ENCODE data around the gene EXOC6.

Gene EXOC6

DNA sequence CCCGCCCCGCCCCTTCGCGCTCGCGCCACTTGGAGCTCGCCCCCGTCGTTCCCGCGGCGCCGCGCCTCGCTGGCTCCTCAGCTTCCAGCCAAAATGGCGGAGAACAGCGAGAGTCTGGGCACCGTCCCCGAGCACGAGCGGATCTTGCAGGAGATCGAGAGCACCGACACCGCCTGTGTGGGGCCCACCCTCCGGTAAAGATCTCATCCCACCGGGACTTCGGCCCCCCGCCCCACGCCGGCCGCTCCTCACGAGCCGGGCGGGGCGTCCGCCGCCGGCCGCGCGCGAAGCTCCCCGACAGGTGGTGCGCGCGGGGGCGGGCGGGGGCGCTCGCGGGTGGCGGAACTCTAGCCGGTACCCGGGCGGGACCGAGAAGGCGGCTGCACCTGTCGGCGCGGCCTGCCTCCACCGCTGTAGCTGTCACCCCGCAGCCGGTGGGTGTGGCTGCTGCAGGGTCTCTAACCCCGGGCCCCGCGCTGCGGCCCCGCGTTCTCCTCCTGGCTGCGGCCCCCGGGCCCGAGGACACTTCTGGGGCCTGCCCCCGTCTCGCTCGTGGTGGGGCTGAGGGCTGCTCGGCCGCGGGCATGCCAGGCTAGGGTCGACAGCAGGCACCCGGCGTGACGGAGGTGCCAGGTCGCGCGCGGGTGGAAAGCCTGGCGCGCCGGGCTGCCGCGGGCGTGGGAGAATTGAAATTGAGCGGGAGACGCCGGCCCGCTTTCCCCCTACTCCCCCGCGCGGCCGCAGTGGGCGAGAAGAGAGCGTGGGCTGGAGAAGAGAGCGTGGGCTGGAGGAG, at the start of gene EXOC6:
EXOC6 (plus strand) TSS at position 80 of the 793 bp plus-strand sequence; CDS start at position 94, 14 bp downstream.
- DNase-seq: peak; percentile 65

- no peak for DNase-seq
Measured at GRCh38 chr10:92799568-92799967, 48.8 kb upstream of the EXOC6 start.

DNA sequence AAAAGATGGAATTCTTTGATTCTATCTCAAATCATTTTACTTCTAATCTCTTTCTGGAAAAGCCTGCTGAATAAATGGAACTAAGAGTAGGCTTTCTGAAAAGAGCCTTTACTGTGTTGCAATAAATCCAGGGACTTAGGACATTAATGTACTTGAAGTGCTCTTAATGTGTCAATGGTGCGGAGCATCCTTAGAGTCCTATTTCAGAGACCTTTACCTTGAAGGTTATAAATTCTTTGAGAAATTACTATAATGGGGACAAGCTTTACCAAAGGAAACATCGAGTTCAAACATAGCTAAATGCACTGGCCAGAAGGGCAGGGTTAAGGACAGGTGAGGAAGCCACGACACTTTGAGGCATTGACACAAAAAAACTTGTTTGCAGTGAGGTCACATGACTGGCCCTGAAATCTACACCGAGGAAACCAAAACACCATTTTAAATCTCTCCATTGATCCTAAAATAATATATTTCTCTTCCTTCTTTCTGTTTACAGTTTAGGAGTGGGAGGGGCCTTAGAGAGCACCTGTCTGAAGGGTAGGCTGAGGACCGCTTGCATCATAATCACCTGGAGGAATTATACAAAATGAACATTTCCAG, 48.1 kb upstream of the EXOC6 start:
- DNase-seq: no peak

DNA sequence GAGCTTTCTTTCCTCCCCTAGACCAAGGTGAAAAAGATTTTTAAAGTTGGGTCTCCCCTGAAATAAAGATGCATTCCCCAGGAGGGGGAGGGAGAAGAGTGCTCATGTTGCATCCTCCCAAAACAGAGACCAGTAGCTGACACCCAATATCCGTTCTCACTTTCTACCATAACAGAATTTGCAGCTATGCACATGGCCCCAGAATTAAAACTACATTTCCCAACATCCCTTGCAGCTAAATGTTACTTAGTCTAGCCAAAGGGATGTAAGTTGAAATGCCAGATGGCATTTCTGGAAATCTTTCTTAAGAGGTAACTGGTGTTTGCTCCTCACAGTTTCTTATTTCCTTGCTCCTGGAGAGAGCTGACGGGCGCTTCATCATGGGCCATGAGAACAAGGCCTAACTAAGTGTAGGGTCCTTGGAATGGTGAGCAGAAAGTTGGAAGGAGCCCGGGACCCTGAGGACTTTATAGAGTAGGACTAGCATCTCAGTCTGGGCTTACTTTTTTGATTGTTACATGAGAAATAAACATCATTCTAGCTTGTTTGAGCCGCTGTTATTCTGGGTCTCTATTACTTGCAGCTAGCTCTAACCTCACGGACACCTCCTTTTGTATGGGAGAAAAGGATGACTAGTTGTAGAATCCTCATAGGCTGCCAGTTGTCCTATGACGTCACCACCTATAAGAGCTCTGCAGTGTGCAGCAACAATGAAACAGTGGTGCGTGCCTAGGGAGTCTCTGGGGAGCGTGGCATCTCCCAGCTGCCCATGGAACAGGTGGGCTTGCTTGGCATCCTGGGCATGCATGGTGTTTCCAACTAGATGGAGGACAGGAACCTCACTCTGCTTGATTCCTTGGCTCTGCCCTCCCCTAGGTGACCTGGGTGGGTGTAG, 46.1 kb upstream of the EXOC6 start:
- no peak for DNase-seq

DNA sequence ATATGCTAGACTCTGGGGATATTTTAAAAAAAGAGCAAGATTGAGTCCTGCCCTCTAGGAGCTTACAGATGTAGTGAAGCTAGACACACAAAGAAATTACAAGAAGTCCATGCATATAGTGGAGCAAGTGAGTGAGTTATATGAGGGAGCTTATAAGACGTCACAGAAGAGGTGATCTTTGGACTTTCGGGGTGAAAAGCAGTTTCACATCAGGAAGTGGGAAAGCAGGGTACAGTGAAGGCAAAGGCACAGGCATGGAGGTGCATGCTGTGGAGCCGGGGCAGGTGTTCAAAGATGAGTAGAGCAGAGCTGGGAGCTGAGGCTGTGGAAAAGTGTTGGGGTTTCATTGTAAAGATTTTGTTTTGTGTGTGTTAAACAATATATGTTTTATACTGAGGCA, 38.5 kb upstream of the EXOC6 start:
- DNase-seq: no peak

DNA sequence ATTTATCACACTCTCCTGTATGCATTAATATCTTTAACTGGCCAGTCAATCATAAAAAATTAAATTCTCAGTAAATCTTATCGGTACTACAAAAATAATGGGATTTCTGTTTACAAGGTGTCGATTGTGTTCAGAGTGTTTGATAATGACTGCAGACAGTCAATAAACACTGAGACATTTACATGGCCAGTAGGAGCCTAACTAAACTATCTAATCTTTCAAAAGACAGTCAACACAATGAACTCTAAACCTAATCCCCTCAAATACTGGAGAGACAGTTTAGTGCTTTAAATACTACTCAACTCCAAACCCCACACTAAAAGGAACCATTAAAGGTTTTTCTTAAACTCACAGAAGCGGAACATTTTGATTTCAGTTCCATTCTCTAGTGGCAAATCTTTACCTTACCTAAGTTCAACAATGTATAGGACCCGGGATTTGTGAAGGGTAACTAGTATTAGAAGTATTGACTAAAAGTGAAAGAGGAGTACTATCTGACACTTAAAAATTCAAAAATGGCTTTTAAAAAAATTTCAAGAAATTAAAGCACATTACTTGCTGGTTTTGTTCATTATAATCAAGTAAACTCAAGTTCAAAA, 37.3 kb upstream of the EXOC6 start:
- DNase-seq: no peak

- no peak for DNase-seq
Measured at GRCh38 chr10:92811986-92812385, 36.3 kb upstream of the EXOC6 start.

GRCh38 chr10:92813979-92814378, 34.3 kb upstream of the EXOC6 start:
- DNase-seq: no peak

GRCh38 chr10:92814790-92815189, 33.5 kb upstream of the EXOC6 start:
- no peak for DNase-seq

DNA sequence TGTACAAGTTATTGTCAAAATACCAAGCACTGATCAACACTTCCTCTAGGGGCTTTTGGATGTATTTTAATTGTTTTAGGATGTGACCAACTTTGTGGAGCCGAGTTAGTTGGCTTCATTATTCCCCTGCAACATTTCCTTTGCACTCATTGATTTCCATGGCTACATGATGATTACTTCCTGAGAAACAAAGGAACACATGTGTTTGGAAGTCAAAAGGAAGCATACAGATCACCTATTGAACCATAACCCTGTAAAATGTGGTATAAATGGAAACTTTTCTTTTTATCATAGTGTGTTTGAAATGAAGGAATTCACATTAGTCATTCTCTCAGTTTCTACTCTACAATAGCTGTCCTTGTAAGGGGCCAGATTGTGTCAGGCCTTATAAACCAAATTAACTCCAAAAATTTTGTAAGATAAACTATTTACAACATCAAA, 32.2 kb upstream of the EXOC6 start:
- DNase-seq: no peak

DNA sequence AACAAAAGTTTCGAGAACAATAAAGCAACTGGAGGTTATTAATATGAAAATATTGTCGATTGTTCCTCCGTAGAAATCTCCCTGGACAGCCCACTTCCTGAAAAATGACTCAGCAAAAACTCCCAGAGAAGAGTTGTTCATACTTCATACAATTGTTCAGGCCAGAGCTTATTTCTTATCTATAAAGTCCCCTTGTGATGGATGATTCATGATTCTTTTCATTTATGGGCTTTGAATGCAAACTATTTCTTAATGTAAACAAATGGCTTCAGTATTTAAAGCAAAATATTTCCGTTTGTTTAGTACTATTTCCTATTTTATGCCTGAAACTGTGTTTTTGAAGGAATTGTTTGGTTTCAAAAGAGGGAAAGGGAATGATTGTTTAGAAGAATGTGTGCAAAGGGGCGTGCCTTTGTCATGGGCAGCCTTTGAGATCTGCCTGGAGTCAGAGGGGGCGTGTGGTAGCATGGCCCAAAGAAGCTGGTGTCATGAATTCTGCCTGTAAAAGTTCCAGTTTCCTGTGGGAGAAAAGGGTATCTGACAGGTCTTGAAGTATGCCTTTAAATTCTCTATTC, 26.2 kb upstream of the EXOC6 start:
- DNase-seq: peak; percentile 77

GRCh38 chr10:92822964-92823363, 25.4 kb upstream of the EXOC6 start:
- DNase-seq: no peak

DNA sequence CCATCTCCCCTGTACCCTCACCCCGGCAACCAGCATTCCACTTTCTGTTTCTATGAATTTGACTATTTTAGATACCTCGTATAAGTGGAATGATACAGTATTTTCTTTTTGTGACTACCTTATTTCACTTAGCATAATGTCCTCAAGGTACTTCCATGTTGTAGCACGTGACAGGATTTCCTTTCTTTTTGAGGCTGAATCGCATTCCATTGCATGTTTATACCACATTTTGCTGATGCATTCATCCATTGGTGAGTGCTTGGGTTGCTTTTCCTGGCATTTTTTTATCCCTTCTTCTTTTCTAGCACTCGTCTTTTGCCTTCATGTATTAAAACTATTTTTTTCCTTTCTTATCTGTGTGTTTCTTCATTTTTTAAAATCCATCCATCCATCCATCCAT, 22.3 kb upstream of the EXOC6 start:
- DNase-seq: no peak

DNA sequence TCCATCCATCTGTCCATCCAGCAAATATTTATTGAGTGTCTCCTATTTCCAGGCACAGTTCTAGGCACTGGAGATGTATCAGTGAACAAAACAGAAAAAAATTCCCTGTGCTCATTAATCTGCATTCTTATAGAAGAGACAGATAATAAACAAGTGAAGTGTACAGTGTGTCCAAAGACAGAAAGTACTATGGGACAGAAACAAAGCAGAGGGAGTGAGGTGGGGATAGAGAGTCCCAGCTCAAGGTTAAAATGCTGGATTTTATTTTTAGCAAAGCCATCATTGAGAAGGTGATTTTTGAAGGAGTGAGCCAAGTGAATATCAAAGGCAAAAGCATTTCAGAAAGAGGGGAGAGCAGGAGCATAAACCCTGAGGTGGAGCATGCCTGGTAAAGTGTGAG, 21.8 kb upstream of the EXOC6 start:
- no peak for DNase-seq

DNA sequence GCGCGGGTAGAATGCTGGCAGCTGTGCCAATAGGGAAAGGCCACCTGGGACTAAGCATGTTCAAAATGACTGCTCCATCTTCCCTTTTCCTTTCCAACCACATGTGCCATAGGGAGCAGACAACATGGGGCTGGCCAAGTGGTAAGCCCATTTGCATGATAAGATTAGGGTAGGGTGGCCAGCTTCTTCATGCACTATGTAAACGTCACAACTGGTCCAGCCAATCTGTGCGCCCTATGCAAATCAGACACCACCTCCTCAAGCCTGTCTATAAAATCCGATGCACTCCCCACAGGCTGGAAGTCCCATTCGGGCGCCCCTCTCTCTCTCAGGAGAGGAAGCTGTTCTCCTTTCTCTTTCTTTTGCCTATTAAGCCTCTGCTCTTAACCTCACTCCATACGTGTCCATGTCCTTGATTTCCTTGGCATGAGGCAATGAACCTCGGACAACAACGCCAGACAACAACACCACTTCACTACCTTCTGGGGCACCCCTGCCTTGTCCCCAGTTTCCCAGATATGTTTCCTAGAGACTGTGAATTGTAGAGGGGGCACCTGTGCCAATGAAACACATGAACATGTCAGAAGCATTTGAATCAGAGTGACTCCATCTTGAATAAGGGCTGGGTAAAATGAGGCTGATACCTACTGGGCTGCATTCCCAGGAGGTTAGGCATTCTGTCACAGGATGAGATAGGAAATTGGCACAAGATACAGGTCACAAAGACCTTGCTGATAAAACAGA, 19.1 kb upstream of the EXOC6 start:
- DNase-seq: no peak

GRCh38 chr10:92829786-92830377, 18.4 kb upstream of the EXOC6 start:
- no peak for DNase-seq

DNA sequence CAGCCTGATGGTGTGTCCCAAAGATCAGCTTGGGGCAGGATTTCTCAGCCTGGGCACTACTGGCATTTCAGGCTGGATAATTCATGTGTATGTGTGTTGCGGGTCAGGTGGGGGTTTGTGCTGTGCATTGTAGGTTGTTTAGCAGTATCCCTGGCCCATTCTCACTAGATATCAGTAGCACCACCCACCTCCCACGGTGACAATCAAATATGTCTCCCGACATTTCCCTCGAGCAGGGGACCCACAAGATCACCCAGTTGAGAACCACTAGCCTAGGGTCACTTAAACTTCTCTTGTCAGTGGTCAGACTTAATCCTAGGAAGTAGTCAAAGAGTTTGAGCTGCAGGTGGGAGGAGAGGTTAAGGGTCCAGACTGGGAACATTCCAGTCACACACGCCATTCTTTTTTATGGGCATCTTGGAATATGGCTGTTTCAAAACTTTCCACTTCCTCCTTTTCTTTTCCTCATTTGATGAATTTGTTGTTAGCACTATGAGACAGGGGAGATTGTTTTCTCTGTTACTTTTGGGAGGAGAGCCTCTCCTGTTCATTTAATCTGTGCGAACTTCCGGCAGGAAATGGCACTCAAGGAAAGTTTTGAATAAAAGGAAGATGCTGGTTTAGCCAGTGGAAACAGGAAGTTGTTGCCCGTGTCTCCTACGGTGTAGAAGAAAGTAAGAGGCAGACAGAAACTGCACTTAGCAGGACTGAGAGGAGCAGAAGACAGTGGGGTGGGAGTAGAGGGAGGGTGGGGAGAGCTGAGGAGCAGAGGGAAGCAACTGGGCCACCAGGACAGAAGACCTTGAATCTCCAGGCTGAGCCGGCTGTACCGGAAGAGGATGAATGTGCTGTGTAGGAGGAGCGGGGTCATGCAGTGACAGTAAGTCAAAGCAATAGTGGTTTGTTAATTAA, 17.6 kb upstream of the EXOC6 start:
- DNase-seq: no peak

DNA sequence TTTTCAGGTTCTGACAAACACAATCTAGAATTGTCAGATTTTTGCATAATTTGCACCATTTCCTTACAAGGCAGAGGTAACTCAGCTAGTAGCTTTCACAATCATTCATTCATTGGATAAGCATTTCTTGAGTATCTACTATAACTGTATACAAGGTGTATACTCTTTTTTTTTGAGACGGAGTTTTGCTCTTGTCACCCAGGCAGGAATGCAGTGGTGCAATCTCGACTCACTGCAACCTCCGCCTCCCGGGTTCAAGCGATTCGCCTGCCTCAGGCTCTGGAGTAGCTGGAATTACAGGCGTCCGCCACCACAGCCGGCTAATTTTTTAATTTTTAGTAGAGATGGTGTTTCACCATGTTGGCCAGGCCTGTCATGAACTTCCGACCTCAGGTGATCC, 16.2 kb upstream of the EXOC6 start:
- no peak for DNase-seq

DNA sequence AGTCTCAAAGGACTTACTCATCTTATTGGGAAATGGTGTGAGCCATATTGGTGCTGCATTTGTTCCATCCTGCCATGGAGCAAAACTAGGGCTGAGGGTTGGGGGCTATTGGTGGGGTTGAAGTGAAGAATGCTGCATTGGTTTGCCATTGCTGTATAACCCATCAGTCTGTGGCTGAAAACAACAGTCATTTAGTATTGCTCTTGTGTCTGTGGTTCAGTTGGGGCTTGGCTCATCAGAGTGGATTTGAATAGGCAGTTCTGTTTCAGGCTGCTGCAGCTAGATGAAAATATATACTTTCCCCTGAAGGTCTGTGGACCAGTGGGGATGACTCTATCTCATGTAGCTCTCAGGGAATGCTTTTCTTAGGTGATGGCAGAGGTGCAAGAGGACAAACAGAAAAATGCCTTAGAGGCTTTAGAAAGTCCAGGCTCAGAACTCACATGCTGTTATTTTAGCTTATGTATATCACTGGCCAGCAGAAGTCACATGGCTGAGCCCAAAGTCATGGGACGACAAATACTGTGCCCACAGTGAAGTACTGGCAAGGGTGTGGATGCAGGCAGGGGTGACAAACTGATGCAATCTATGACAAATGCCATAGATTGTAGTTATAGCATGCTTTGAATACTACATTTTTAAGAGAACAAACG, 15.2 kb upstream of the EXOC6 start:
- no peak for DNase-seq

DNA sequence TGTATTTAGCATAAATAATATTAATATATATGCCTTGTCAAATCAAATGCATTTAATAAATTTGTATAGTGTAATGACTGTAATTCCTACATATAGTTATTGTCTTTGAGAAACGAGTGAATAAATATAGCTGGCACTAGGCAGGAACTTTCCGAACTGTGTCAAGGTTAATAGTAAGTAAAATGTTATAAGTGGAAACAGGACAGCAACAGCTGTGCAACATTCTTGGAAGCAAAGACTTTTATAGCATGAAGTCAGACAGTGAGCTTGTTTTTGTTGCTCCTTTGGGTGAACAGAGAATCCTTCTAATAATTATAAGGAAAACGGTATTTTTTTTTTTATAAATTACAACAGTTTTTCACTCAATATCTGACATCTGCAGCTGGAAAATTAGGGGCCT, 14.0 kb upstream of the EXOC6 start:
- DNase-seq: no peak

Data from amniotic stem cell (primary cell).